ENCODE data around the gene PSMD6. TPM values are rescaled to one million over a fixed set of nuclear protein-coding genes. Genes with fewer than 3 reads are reported as not detected.

The PSMD6 gene
- total RNA-seq, 1 donor from 2014 or later = 97.6 TPM

- intact Hi-C loops (cut with micrococcal nuclease) = no loop called here
Observed at GRCh38 chr3:63980830-63981498, 42.3 kb downstream of the PSMD6 start.

DNA sequence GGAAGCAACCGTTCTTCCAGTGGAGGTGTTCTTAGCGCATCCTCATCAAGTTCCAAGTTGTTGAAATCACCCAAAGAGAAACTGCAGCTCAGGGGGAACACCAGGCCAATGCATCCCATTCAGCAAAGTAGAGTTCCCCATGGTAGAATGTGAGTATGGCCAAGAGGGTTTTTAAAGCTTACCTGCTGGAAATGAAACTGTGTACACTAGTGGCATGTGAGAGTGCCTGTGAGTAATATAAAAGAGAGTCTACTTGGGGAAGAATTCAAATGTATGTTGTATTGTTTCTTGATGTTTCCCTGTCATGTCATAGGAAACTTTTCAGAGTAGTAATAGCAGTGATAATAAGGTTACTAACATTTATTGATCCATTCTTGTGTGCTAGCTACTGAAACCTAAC is 43.3 kb downstream of the PSMD6 start:
- intact Hi-C loops (cut with micrococcal nuclease) = no loop called here

DNA sequence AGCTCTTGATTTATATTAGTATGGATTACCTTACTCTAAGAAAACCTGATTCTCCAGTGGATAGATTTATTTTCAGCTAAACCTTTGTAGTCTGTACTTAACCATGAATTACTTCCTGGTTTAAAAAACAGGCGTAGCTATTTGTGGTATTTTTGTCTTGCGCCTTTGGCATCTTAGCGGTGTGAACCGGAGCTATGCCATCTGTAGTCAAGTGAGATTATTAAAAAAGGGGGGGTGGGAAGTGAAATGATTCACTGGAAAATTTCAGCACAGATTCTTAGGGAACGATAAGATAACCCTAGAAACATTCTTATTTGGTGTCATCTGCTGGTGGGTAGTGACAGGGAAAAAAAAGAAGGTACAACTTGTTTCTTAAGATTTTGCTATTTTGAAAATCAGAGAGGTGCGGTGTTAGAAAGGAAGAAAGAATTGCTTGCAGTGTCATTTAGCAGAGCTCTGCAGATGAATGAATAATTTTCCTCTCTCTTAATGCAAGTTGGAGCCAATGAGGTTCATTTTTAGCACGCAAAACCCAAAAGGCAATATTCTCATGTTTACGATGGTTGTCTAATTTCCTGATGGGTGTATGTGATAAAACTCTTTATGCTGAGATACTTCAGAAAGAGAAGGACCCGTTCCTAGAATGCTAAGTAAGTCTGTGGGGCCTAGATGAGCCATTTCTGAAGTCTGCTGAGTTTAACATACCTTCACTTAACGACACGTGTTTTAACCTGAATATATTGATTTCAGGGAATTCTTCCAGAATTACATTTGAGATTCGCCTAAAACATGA is 44.0 kb downstream of the PSMD6 start:
- intact Hi-C loops (cut with micrococcal nuclease) = loop anchor here (1.0 to 10.0 kb wide), 5 partner anchors 11 to 1534 kb away; no protein-coding TSS in a partner anchor

GRCh38 chr3:63977893-63978292 is 45.4 kb downstream of the PSMD6 start:
- intact Hi-C loops (cut with micrococcal nuclease) = loop anchor here (2.0 to 10.0 kb wide), 3 partner anchors 17 to 1533 kb away; no protein-coding TSS in a partner anchor

DNA sequence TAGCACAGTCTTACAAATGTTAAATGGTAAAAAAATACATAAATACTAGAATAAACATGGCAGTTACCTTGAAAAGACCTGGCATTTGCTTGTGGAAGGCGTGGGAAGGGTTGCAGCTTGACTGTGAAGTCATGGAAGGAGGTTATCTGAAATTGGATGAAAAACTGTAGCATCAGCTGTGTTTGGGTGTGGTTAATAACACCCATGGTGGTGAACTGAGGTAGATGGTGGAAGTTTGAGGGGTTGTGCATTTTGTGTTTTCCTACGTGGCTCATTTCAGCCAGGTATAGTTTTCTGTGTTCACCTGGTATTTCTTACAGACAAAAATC is 46.5 kb downstream of the PSMD6 start:
- intact Hi-C loops (cut with micrococcal nuclease) = loop anchor here (5.0 to 10.0 kb wide), 2 partner anchors 375 to 1532 kb away; no protein-coding TSS in a partner anchor

GRCh38 chr3:63976161-63976871 is 47.0 kb downstream of the PSMD6 start:
- intact Hi-C loops (cut with micrococcal nuclease) = loop anchor here (5.0 to 10.0 kb wide), 2 partner anchors 376 to 1532 kb away; no protein-coding TSS in a partner anchor

GRCh38 chr3:63975723-63976122 is 47.6 kb downstream of the PSMD6 start:
- intact Hi-C loops (cut with micrococcal nuclease) = loop anchor here (5.0 to 10.0 kb wide), 2 partner anchors 377 to 1531 kb away; no protein-coding TSS in a partner anchor

DNA sequence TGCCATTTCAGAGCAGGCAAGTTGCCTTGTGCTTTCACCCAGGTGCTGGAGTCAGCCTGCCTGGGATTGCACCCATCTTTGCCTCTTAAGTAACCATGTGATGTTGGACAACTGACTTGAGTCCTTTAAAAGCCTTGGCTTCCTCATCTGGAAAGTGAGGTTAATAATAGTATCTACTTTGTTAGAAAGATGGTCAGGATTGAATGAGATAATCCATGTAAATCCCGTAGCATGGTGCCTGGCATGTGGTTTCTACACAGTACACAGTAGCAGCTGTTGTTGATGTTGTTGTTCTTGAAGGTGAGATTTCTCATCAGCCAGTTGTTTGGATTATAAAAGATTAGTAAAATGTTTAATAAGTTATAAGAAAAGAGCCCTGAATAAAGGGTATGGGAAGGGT is 48.8 kb downstream of the PSMD6 start:
- intact Hi-C loops (cut with micrococcal nuclease) = loop anchor here (10.0 kb wide), 1 partner anchor 1530 kb away; no protein-coding TSS in a partner anchor

DNA sequence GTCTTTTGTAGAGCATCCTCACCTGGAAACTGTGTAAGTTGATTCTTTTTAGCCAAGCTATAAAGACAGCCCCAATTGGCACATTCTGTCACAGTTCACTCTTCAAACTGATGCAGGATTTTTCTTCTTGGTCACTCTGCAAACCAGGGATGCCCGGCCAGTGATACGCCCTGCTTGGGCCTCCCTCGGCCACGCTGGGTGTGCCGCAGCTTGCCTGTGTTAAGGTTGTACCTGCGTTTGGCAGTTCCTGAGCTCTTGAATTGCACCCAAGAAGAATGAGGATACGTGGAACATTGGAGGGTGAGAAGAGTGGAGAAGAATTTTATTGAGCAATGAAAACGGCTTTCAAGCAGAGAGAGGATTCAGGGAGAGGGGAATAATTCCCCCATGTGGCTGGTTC is 49.9 kb downstream of the PSMD6 start:
- intact Hi-C loops (cut with micrococcal nuclease) = loop anchor here (10.0 kb wide), 1 partner anchor 1529 kb away; no protein-coding TSS in a partner anchor

- intact Hi-C loops (cut with micrococcal nuclease) = loop anchor here (10.0 kb wide), 1 partner anchor 1528 kb away; no protein-coding TSS in a partner anchor
Observed at GRCh38 chr3:63972987-63973386, 50.3 kb downstream of the PSMD6 start.

DNA sequence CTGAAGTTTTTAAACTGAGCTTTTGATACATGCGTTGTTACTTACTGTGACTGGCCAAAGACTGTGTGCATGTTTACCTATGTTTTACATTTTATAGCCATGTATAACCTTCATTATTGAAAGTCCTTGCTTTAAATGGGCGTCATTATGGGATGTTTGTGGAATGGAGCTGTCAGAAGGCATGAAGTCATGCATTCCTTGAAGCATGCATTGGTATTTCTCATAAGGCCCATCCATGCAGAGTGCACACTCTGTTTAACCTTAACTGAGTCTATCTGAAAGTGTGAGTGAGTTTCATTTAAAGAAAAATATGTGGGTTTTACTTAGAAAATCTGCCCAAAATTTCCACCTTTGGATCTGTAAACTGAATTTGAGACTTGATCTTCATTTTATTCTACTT is 51.1 kb downstream of the PSMD6 start:
- intact Hi-C loops (cut with micrococcal nuclease) = loop anchor here (10.0 kb wide), 1 partner anchor 1527 kb away; no protein-coding TSS in a partner anchor

- intact Hi-C loops (cut with micrococcal nuclease) = loop anchor here (10.0 kb wide), 1 partner anchor 1526 kb away; no protein-coding TSS in a partner anchor
Observed at GRCh38 chr3:63970631-63971475, 52.4 kb downstream of the PSMD6 start.

- intact Hi-C loops (cut with micrococcal nuclease) = loop anchor here (2.0 to 10.0 kb wide), 2 partner anchors 515 to 1525 kb away; no protein-coding TSS in a partner anchor
Observed at GRCh38 chr3:63969876-63970275, 53.4 kb downstream of the PSMD6 start.

- intact Hi-C loops (cut with micrococcal nuclease) = loop anchor here (1.0 to 2.0 kb wide), 7 partner anchors 8 to 516 kb away; partner anchors contain the start of gene PSMD6
Observed at GRCh38 chr3:63968612-63969350, 54.5 kb downstream of the PSMD6 start.

- intact Hi-C loops (cut with micrococcal nuclease) = loop anchor here (1.0 to 2.0 kb wide), 7 partner anchors 8 to 517 kb away; partner anchors contain the start of gene PSMD6
Observed at GRCh38 chr3:63967675-63968611, 55.4 kb downstream of the PSMD6 start.

DNA sequence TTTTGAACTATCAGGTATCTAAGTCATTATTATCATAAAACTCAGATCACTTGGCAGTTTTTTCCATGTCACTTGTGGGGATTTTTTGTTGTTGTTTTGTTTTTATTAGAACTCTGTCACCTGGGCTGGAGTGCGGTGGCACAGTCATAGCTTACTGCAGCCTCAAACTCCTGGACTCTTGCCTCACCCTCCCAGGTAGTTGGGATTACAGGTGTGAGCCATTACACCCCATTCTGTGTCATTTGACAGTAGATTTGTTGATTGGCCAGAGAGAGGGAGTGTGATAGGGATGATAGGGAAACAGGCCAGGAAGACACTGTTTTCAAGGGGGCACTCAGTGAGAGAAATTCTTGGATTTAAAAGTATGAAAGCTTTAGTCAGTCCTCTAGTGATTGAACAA is 56.4 kb downstream of the PSMD6 start:
- intact Hi-C loops (cut with micrococcal nuclease) = no loop called here

GRCh38 chr3:63966007-63966406 is 57.3 kb downstream of the PSMD6 start:
- intact Hi-C loops (cut with micrococcal nuclease) = no loop called here
